Left lung (tissue), 10 donors: ENCODE data around the gene ANKRD34B. TPM values are rescaled to one million over a fixed set of nuclear protein-coding genes. Genes with fewer than 3 reads are reported as not detected.

Experiments used
- ATAC-seq: fragments of 200-7000 bp; cut with Tn5 transposase; one replicate; pipeline ENCODE4 v1.9.1; 2020; ENCODE audit warnings: moderate library complexity
- DNase-seq, 4 donors: peaks; one replicate each; pipeline ENCODE4 v3.0.0-alpha.2; 2013 to 2020
- H3K27ac ChIP-seq, 2 donors: fragments of 200-600 bp; sonication (generic) in 1 of 2; one replicate each; pipeline versions ENCODE4 v1.5.0 to v1.8.0; 2020 to 2021
- H3K27me3 ChIP-seq, 2 donors: fragments of 200-600 bp; sonication (generic) in 1 of 2; one replicate each; pipeline versions ENCODE4 v1.5.0 to v1.8.0; 2020 to 2021
- H3K36me3 ChIP-seq, 2 donors: fragments of 200-600 bp; sonication (generic) in 1 of 2; one replicate each; pipeline versions ENCODE4 v1.5.0 to v1.8.0; 2020 to 2021
- H3K4me1 ChIP-seq, 2 donors: fragments of 200-600 bp; one replicate each; pipeline ENCODE4 v1.8.0; 2021
- H3K4me3 ChIP-seq, 2 donors: fragments of 200-600 bp; sonication (generic) in 1 of 2; one replicate each; pipeline versions ENCODE4 v1.5.0 to v1.8.0; 2020 to 2021; ENCODE audit warnings: mild to moderate bottlenecking in 1 of 2
- H3K9me3 ChIP-seq, 2 donors: fragments of 200-600 bp; sonication (generic) in 1 of 2; one replicate each; pipeline versions ENCODE4 v1.5.0 to v1.8.0; 2020 to 2021
- intact Hi-C, 2 donors: fragments of 100-400 bp; cut with DNase I; formaldehyde crosslinking; loops; one replicate each; pipeline versions ENCODE4 v1.11.2 to v1.14.2; 2022
- polyA plus RNA-seq, 6 donors: library from polyadenylated mRNA; unstranded; fragments of 120-200 nt; gene quantifications; one replicate each; pipeline ENCODE4 v1.2.1, GENCODE V29; 2013; ENCODE audit not compliant: insufficient read length in 6 of 6
- total RNA-seq, 2 donors: library from RNA; stranded (reverse); fragmentation: NEBNext Ultra II Directional; extraction: Animal tissue kit (Norgen Biotek cat#: 25700); gene quantifications; one replicate each; pipeline ENCODE4 v1.2.1, GENCODE V29; 2021
- TF ChIP-seq, protein P1 (sequence below), 2 donors: fragments of 200-600 bp; sonication (generic) in 1 of 2; IDR thresholded peaks; one replicate each; pipeline versions ENCODE4 v1.5.0 to v1.8.0; 2021; ENCODE audit warnings: antibody characterized with exemption in 2 of 2
- donor health status: DM: no; HTN: yes; CAD: no.
- donor health status: DM: no; HTN: no; CAD: no.

Gene ANKRD34B
- total and polyA plus RNA-seq, 8 donors = 0.03 to 2.8 (median 0.04) TPM; not detected in 3

DNA sequence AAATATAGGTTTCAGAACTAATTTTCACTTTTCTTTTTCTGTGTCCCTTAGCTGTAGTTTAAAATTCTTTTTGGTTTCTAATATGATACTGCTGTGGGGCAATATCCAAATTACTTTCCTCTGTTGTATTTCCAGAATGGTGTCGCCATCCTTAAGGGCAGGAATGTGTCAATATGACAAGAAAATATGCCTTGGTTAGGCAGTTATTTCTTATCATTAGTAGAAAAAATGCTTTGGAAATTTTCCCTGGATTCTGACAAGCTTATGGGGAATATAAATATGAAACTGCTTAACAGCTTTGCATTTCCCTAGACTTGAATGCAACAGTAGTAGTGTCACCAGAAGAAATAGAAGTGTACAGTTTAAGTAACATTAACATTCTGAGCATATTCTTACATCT, 29.4 kb downstream of the ANKRD34B start:
- no peak for DNase-seq
- no peak overlapping the region for H3K27ac ChIP-seq
- H3K9me3 ChIP-seq = peaks cover 0 to 3% of the 10 kb centered on the region in 2 donors
- TF ChIP-seq, protein P1, sequence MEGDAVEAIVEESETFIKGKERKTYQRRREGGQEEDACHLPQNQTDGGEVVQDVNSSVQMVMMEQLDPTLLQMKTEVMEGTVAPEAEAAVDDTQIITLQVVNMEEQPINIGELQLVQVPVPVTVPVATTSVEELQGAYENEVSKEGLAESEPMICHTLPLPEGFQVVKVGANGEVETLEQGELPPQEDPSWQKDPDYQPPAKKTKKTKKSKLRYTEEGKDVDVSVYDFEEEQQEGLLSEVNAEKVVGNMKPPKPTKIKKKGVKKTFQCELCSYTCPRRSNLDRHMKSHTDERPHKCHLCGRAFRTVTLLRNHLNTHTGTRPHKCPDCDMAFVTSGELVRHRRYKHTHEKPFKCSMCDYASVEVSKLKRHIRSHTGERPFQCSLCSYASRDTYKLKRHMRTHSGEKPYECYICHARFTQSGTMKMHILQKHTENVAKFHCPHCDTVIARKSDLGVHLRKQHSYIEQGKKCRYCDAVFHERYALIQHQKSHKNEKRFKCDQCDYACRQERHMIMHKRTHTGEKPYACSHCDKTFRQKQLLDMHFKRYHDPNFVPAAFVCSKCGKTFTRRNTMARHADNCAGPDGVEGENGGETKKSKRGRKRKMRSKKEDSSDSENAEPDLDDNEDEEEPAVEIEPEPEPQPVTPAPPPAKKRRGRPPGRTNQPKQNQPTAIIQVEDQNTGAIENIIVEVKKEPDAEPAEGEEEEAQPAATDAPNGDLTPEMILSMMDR (IDR thresholded peaks at IDR 0.05) = no peak
- no peak overlapping the region for H3K4me3 ChIP-seq
- H3K27me3 ChIP-seq = no peaks in the 10 kb centered on the region
- H3K4me1 ChIP-seq = no peaks in the 10 kb centered on the region
- no peaks in the 10 kb centered on the region for H3K36me3 ChIP-seq
- intact Hi-C loops = no loop called here
- ATAC-seq = no peak

DNA sequence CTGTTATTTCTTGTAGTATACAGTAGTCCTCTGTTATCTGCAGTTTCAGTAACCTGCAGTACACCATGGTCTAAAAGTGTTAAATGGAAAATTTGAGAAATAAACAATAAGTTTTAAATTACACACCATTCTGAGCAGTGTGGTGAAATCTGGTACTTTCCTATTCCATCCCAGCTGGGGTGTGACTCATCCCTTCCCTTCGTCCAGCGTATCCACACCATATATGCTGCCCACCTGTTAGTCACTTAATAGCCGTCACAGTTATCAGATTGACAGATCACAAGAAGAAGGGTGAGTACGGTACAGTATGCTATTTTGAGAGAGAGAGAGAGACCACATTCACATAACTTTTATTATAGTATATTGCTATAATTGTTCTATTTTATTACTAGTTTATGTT, 53.3 kb downstream of the ANKRD34B start:
- intact Hi-C loops = no loop called here
- Histone ChIP-seq H3K27ac (no peak overlapping the region), H3K4me1 (no peaks in the 10 kb centered on the region), H3K4me3 (no peak overlapping the region), H3K36me3 (peaks cover 0 to 32% of the 10 kb centered on the region in 2 donors), H3K9me3 (no peaks in the 10 kb centered on the region), H3K27me3 (no peaks in the 10 kb centered on the region)
- peak; percentile 26 for ATAC-seq
- TF ChIP-seq, protein P1 (IDR thresholded peaks at IDR 0.05) = no peak
- no peak for DNase-seq

DNA sequence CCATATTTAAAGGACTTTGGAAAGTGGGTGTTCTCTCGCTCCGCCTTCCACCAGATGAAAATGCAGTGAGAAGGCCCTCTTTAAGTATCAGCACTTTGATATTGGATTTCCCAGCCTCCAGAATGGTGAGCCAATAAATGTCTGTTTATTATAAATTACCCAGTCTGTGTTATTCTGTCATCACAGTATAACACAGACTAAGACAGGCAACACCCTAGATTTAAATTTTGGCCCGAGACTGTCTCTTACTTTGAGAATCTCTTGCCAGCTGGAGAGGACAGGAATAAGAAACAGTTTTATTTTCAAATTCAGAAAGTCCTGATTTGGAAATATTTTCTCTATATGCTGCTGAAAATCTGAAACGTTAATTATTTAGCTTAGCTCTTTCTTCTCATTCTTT, 60.7 kb downstream of the ANKRD34B start:
- Histone ChIP-seq H3K4me3 (no peak overlapping the region), H3K27me3 (no peaks in the 10 kb centered on the region), H3K9me3 (no peaks in the 10 kb centered on the region), H3K4me1 (no peaks in the 10 kb centered on the region), H3K36me3 (peaks cover 0 to 16% of the 10 kb centered on the region in 2 donors), H3K27ac (no peak overlapping the region)
- DNase-seq (no peak), ATAC-seq (no peak)
- TF ChIP-seq, protein P1 (IDR thresholded peaks at IDR 0.05) = no peak
- intact Hi-C loops = no loop called here

DNA sequence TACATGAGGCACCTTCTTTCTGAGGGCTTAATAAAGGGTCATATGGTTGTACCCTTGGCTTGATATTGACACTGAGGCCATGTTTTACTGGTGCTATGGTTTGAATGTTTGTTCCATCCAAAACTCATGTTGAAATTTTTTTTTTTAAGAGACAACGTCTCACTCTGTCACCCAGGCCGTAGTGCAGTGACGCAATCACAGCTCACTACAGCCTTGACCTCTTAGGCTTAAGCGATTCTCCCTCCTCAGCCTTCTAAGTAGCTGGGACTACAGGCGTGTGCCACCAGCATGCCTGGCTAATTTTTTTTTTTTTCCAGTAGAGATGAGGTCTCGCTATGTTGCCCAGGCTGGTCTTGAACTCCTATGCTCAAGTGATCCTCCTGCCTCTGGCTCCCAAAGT, 61.2 kb downstream of the ANKRD34B start:
- intact Hi-C loops = no loop called here
- no peaks in the 10 kb centered on the region for H3K9me3 ChIP-seq
- H3K36me3 ChIP-seq = peaks cover 0 to 11% of the 10 kb centered on the region in 2 donors

DNA sequence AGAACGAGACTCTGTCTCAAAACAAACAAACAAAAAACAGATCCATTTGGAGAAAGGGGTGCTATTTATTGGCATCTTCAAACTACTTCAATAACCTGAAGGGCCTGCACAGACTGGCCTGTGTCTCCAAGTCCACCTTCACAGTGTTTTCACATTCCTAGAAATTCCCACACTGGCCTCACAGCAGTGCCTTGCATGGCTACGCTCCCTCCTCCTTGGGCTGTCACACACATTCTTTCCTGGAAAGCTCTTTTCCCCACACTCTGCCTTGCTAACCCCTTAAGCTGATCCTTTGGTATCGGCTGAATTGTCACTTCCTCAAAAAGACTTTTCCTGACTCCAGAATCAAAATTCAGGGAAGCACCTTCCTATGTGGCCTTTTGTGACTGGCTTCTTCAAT, 62.4 kb downstream of the ANKRD34B start:
- ATAC-seq (no peak), DNase-seq (no peak)
- Histone ChIP-seq H3K27me3 (no peaks in the 10 kb centered on the region), H3K4me3 (no peak overlapping the region), H3K9me3 (no peaks in the 10 kb centered on the region), H3K4me1 (peaks cover 0 to 15% of the 10 kb centered on the region in 2 donors), H3K36me3 (peaks cover 0 to 4% of the 10 kb centered on the region in 2 donors), H3K27ac (no peak overlapping the region)
- TF ChIP-seq, protein P1 (IDR thresholded peaks at IDR 0.05) = no peak
- intact Hi-C loops = no loop called here

More for the DNA sequence above, 61.2 kb downstream of the ANKRD34B start:
- Histone ChIP-seq H3K27me3 (no peaks in the 10 kb centered on the region), H3K4me1 (peaks cover 0 to 4% of the 10 kb centered on the region in 2 donors), H3K27ac (no peak overlapping the region), H3K4me3 (no peak overlapping the region)
- DNase-seq (no peak), ATAC-seq (no peak)
- TF ChIP-seq, protein P1 (IDR thresholded peaks at IDR 0.05) = no peak

Other genes starting within 250 kb of the ANKRD34B start
- gene ZFYVE16, start 162.2 kb downstream of the ANKRD34B start, total RNA-seq = 10 to 100 TPM; 56.3 to 58.5 TPM
- gene ZFYVE16, start 162.2 kb downstream of the ANKRD34B start, polyA plus RNA-seq = 100 to 1,000 TPM in 1 of 6 donors, 10 to 100 TPM in 5; 72.6 to 104 (median 82.0) TPM
- 1 to 10 TPM; 4.6 to 4.7 TPM for gene FAM151B, start 82.2 kb downstream of the ANKRD34B start, total RNA-seq
- gene FAM151B, start 82.2 kb downstream of the ANKRD34B start, polyA plus RNA-seq = 1 to 10 TPM; 2.6 to 3.3 (median 3.0) TPM
- 10 to 100 TPM; 12.7 to 14.5 TPM for gene MSH3, start 84.4 kb upstream of the ANKRD34B start, total RNA-seq
- gene MSH3, start 84.4 kb upstream of the ANKRD34B start, polyA plus RNA-seq = 10 to 100 TPM; 13.5 to 20.1 (median 17.8) TPM
- gene DHFR, start 84.7 kb upstream of the ANKRD34B start, total RNA-seq = 10 to 100 TPM; 19.5 to 23.9 TPM
- gene DHFR, start 84.7 kb upstream of the ANKRD34B start, polyA plus RNA-seq = 10 to 100 TPM; 31.3 to 69.8 (median 50.6) TPM